GM13976 (cell line): ENCODE data around the gene SYNJ2.

Experiments
- DNase-seq: peaks from one replicate; pipeline ENCODE4 v3.0.0; 2012; ENCODE audit warnings: low spot score
- in situ Hi-C: fragments of 300-500 bp; cut with MboI; formaldehyde crosslinking; loops from one replicate; pipeline ENCODE4 v1.12.0; 2022; ENCODE audit warnings: low sequenced_read_pairs, mixed read lengths, inconsistent platforms; ENCODE audit not compliant: unreplicated experiment
- TF ChIP-seq, protein P1 (sequence below): IDR thresholded peaks from 2 replicates; pipeline ENCODE4 v1.5.1; 2012; ENCODE audit warnings: borderline replicate concordance, mild to moderate bottlenecking; ENCODE audit not compliant: insufficient read depth; ENCODE audit errors: extremely low read depth, missing control alignments, control extremely low read depth

Gene SYNJ2

DNA sequence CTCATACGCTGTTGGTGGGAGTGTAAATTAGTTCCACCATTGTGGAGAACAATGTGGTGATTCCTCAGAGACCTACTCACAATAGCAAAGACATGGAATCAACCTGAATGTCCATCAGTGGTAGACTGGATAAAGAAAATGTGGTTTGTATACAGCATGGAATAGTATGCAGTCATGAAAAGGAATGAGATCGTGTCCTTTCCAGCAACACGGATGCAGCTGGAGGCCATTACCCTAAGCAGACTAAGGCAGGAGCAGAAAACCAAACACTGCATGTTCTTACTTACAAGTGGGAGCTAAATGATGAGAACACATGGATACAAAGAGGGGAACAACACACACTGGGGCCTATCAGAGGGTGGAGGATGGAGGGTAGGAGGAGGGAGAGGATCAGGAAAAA lies 54.6 kb downstream of the SYNJ2 start:
- no peak for DNase-seq
- TF ChIP-seq, protein P1, sequence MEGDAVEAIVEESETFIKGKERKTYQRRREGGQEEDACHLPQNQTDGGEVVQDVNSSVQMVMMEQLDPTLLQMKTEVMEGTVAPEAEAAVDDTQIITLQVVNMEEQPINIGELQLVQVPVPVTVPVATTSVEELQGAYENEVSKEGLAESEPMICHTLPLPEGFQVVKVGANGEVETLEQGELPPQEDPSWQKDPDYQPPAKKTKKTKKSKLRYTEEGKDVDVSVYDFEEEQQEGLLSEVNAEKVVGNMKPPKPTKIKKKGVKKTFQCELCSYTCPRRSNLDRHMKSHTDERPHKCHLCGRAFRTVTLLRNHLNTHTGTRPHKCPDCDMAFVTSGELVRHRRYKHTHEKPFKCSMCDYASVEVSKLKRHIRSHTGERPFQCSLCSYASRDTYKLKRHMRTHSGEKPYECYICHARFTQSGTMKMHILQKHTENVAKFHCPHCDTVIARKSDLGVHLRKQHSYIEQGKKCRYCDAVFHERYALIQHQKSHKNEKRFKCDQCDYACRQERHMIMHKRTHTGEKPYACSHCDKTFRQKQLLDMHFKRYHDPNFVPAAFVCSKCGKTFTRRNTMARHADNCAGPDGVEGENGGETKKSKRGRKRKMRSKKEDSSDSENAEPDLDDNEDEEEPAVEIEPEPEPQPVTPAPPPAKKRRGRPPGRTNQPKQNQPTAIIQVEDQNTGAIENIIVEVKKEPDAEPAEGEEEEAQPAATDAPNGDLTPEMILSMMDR = no peak
- in situ Hi-C loops = no loop called here

GRCh38 chr6:158037021-158037420 lies 55.4 kb downstream of the SYNJ2 start:
- in situ Hi-C loops = no loop called here
- TF ChIP-seq, protein P1 = no peak
- DNase-seq = no peak

- TF ChIP-seq, protein P1 = no peak
- DNase-seq = no peak
- in situ Hi-C loops = no loop called here
Observed at GRCh38 chr6:158037771-158038170, 56.1 kb downstream of the SYNJ2 start.

- no peak for DNase-seq
- TF ChIP-seq, protein P1 = no peak
- in situ Hi-C loops = no loop called here
Observed at GRCh38 chr6:158038291-158039177, 56.9 kb downstream of the SYNJ2 start.

DNA sequence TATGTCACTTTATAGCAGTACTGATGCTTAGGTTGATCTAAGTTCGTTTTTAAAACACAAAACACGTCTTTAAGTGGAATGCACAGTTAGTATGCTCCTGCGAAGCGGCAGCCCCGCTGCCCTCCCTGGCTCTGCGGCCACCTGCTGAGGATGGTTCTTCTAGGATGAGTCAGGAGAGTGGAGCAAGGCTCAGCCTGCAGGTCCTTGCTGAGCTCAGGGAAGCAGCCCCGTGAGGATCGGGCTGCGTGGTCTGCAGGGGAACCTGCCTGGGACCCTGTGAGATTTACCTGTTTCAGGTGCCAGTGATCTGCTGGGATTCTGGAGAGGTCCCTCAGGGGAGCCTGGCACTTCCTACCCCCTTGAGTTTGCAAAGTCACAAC lies 57.5 kb downstream of the SYNJ2 start:
- in situ Hi-C loops = no loop called here
- TF ChIP-seq, protein P1 = no peak
- no peak for DNase-seq

DNA sequence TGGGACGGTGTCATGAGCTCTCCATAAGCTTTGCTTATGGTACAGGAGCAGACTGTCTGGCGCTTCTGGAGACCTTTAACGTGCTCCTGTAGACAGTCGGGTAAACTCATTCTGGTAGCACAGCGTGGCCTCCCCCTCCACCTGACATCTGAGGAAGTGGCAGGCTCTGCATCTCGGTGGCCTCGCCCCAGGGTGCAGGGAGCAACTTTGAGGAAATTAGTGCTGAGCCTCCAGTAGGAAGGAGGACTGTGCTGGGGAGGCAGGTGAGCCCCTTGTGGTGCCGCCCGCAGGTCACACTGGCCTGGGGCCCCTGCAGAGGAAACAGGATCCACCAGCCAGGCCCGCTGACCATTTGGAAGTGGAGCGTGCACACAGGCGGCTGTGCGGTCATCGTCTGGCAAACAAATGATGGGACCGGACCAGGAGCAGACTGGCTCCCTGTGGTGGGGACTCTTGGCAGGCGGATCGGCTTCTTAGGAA lies 57.9 kb downstream of the SYNJ2 start:
- in situ Hi-C loops = no loop called here
- DNase-seq = no peak
- TF ChIP-seq, protein P1 = no peak
